H9 (cell line): ENCODE data around the gene PRIMPOL. TPM values are rescaled to one million over a fixed set of nuclear protein-coding genes. Genes with fewer than 3 reads are reported as not detected.

ENCODE experiments used
- DNase-seq: peaks from one replicate; pipeline ENCODE4 v3.0.0-alpha.2; 2017
- H2AFZ ChIP-seq: one replicate; pipeline ENCODE4 v1.6.1; 2013; ENCODE audit warnings: mild to moderate bottlenecking, low read length, control low read depth, moderate library complexity
- H2AK5ac ChIP-seq: 2 replicates; pipeline ENCODE4 v1.6.1; 2013; ENCODE audit warnings: low read length, control low read depth, mixed read lengths; ENCODE audit not compliant: insufficient read length
- H2BK120ac ChIP-seq: one replicate; pipeline ENCODE4 v1.6.1; 2013; ENCODE audit warnings: low read depth, mild to moderate bottlenecking, low read length, control low read depth, inconsistent platforms; ENCODE audit not compliant: poor library complexity, severe bottlenecking
- H2BK12ac ChIP-seq: 2 replicates; pipeline ENCODE4 v1.6.1; 2013; ENCODE audit warnings: low read length, control low read depth, mixed read lengths, low read depth; ENCODE audit not compliant: insufficient read length
- H2BK15ac ChIP-seq: 2 replicates; pipeline ENCODE4 v1.6.1; 2013; ENCODE audit warnings: low read depth, low read length, control low read depth
- H2BK20ac ChIP-seq: one replicate; pipeline ENCODE4 v1.6.1; 2013; ENCODE audit warnings: low read depth, mild to moderate bottlenecking, low read length, control low read depth, inconsistent platforms; ENCODE audit not compliant: poor library complexity, severe bottlenecking
- H2BK5ac ChIP-seq: 2 replicates; pipeline ENCODE4 v1.6.1; 2013; ENCODE audit warnings: low read length, control low read depth, mixed read lengths; ENCODE audit not compliant: insufficient read length
- H3K14ac ChIP-seq: 2 replicates; pipeline ENCODE4 v1.6.1; 2013; ENCODE audit warnings: low read length, control low read depth; ENCODE audit not compliant: insufficient read depth
- H3K18ac ChIP-seq: 2 replicates; pipeline ENCODE4 v1.6.1; 2013; ENCODE audit warnings: low read depth, mild to moderate bottlenecking, mixed read lengths, low read length, control low read depth; ENCODE audit not compliant: insufficient read length
- H3K23ac ChIP-seq: 2 replicates; pipeline ENCODE4 v1.6.1; 2013; ENCODE audit warnings: low read length, control low read depth, mixed read lengths, low read depth; ENCODE audit not compliant: insufficient read length
- H3K23me2 ChIP-seq: 2 replicates; pipeline ENCODE4 v1.6.1; 2013; ENCODE audit warnings: low read depth, mild to moderate bottlenecking, mixed read lengths, low read length, control low read depth; ENCODE audit not compliant: insufficient read length, poor library complexity, severe bottlenecking
- H3K27ac ChIP-seq: 2 replicates; pipeline ENCODE4 v1.5.1; 2013; ENCODE audit warnings: low read length, control low read depth, mixed read lengths, low read depth; ENCODE audit not compliant: insufficient read length
- H3K27me3 ChIP-seq: 2 replicates; pipeline ENCODE4 v1.6.1; 2013; ENCODE audit warnings: low read length, control low read depth, inconsistent platforms; ENCODE audit not compliant: insufficient read depth
- H3K4ac ChIP-seq: 2 replicates; pipeline ENCODE4 v1.6.1; 2013; ENCODE audit warnings: low read depth, mild to moderate bottlenecking, control low read depth, inconsistent platforms, low read length, moderate library complexity
- H3K4me1 ChIP-seq: 2 replicates; pipeline ENCODE4 v1.6.1; 2013; ENCODE audit warnings: low read length, control low read depth, inconsistent platforms; ENCODE audit not compliant: insufficient read depth
- H3K4me2 ChIP-seq: 2 replicates; pipeline ENCODE4 v1.6.1; 2013; ENCODE audit warnings: low read length, control low read depth, mixed read lengths; ENCODE audit not compliant: insufficient read length, insufficient read depth
- H3K56ac ChIP-seq: 2 replicates; pipeline ENCODE4 v1.6.1; 2013; ENCODE audit warnings: low read depth, mild to moderate bottlenecking, mixed read lengths, low read length, control low read depth; ENCODE audit not compliant: insufficient read length
- H3K79me1 ChIP-seq: 2 replicates; pipeline ENCODE4 v1.6.1; 2013; ENCODE audit warnings: low read depth, mild to moderate bottlenecking, moderate library complexity, low read length, control low read depth, inconsistent platforms; ENCODE audit not compliant: insufficient read depth, poor library complexity, severe bottlenecking
- H3K79me2 ChIP-seq: 2 replicates; pipeline ENCODE4 v1.6.1; 2013; ENCODE audit warnings: low read length, control low read depth, inconsistent platforms; ENCODE audit not compliant: insufficient read depth
- H3K9ac ChIP-seq: 2 replicates; pipeline ENCODE4 v1.6.1; 2013; ENCODE audit warnings: low read length, control low read depth, mixed read lengths; ENCODE audit not compliant: insufficient read length; ENCODE audit errors: extremely low read depth
- H3K9me3 ChIP-seq: one replicate; pipeline ENCODE4 v1.6.1; 2013; ENCODE audit warnings: low read depth, low read length, inconsistent platforms; ENCODE audit not compliant: control insufficient read depth
- H3T11ph ChIP-seq: one replicate; pipeline ENCODE4 v1.6.1; 2013; ENCODE audit warnings: mild to moderate bottlenecking, low read length, control low read depth, inconsistent platforms
- H4K20me1 ChIP-seq: one replicate; pipeline ENCODE4 v1.6.1; 2013; ENCODE audit not compliant: control insufficient read depth, insufficient read length, insufficient read depth
- H4K5ac ChIP-seq: 2 replicates; pipeline ENCODE4 v1.6.1; 2013; ENCODE audit warnings: low read depth, mild to moderate bottlenecking, mixed read lengths, low read length, control low read depth; ENCODE audit not compliant: insufficient read length
- H4K8ac ChIP-seq: replicated peaks from 2 replicates; pipeline ENCODE4 v1.6.1; 2013; ENCODE audit warnings: low read length, control low read depth, mixed read lengths, low read depth; ENCODE audit not compliant: insufficient read length
- H4K91ac ChIP-seq: 2 replicates; pipeline ENCODE4 v1.6.1; 2013; ENCODE audit warnings: low read depth, mild to moderate bottlenecking, moderate library complexity, mixed read lengths, low read length, control low read depth; ENCODE audit not compliant: insufficient read length
- H3K27ac Mint-ChIP-seq, 3 experiments: 2 replicates in 2 of 3; 3 replicates in 1 of 3; pipeline ENCODE4 v1.8.0; 2020 to 2021; ENCODE audit warnings: mixed read lengths in 3 of 3, mild to moderate bottlenecking in 1 of 3, moderate library complexity in 1 of 3
- H3K27me3 Mint-ChIP-seq: 2 replicates; pipeline ENCODE4 v1.8.0; 2021; ENCODE audit warnings: low read depth, mild to moderate bottlenecking, moderate library complexity, mixed read lengths
- H3K36me3 Mint-ChIP-seq, 3 experiments: 2 replicates in 2 of 3; 3 replicates in 1 of 3; pipeline ENCODE4 v1.8.0; 2020 to 2021; ENCODE audit warnings: low read depth in 3 of 3, mixed read lengths in 3 of 3; ENCODE audit not compliant: insufficient read depth in 1 of 3
- H3K4me1 Mint-ChIP-seq, 2 experiments: 2 replicates each; pipeline ENCODE4 v1.8.0; 2020; ENCODE audit warnings: mixed read lengths in 2 of 2
- H3K4me3 Mint-ChIP-seq, 2 experiments: 2 replicates in 1 of 2; 3 replicates in 1 of 2; pipeline ENCODE4 v1.8.0; 2020 to 2021; ENCODE audit warnings: mild to moderate bottlenecking in 2 of 2, mixed read lengths in 2 of 2, moderate library complexity in 1 of 2
- H3K9me3 Mint-ChIP-seq, 2 experiments: 2 replicates in 1 of 2; 3 replicates in 1 of 2; pipeline ENCODE4 v1.8.0; 2020; ENCODE audit warnings: mild to moderate bottlenecking in 2 of 2, mixed read lengths in 2 of 2, moderate library complexity in 1 of 2
- WGBS: extraction: QIAGEN DNeasy Blood & Tissue Kit; methylation state at CpG from one replicate; pipeline ENCODE4 v1.1.7; 2013; ENCODE audit warnings: missing lambda C conversion rate, low lambda C conversion rate, mixed read lengths; ENCODE audit not compliant: insufficient read length; ENCODE audit errors: extremely low coverage; 5-methylcytosine and 5-hydroxymethylcytosine counted together
- total RNA-seq: library from RNA; stranded (reverse); gene quantifications from 2 replicates; pipeline ENCODE4 v1.2.1, GENCODE V29; 2021
- TF ChIP-seq, protein P1 (sequence below): fragments of 200-600 bp; sonication (generic); conservative IDR thresholded peaks from 3 replicates; pipeline ENCODE4 v1.8.0; 2021; ENCODE audit warnings: antibody characterized with exemption, mild to moderate bottlenecking

Gene PRIMPOL
- total RNA-seq, 1 experiment from 2014 or later: 4.9 TPM

DNA sequence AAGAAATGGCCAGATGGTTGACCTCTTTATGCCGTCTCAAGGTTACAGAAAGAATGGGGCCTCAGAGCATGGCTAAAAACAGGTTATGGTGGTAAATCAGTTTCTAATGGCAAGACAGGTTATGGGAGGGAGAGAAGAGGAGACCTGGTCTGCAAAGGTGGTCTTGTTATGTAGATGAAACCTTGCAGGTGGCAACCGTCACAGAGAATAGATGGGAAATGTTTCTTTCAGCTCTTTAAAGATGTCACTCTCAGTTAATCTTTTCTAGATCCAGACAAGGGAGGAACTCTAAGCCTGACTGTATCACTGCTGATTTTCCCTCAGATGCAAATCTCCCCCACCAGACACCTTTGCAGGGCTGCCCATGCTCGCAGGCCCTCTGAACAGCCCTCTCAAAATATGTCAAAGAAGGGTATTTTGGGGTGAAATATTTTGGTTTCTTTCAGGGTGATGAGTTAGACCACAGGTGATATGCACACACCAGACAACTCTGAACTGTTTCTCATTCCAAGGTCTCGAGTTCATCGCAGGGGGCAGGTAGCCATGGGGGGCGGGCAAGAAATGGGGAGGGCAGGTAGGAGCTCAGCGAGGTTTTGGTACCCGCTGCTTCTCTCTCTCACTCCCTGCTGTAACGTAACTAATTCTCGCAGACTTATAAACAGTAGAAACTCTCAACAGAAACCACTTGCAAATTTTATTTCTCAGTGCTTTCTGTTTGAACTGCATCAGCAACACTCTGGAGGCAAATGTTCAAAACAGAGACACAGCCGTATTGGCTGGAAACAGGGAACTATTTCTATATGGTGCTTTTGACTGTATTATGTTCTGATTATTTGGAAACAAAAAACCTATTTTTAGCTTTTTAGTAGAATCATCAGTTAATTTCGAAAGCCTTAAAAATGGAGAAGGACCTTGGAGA, 32.6 kb upstream of the PRIMPOL start:
- Histone ChIP-seq H3K23me2 (no peaks in the 10 kb centered on the region), H3K14ac (peak overlapping the region; percentile 37; the same call in 1 of the 2 replicates), H4K91ac (no peak overlapping the region), H3K27me3 (no peaks in the 10 kb centered on the region), H3K9ac (no peak overlapping the region), H3K4me1 (peaks cover 5% of the 10 kb centered on the region; the same call in 1 of the 2 replicates), H3K56ac (no peak overlapping the region), H3K4ac (no peak overlapping the region), H4K20me1 (no peaks in the 10 kb centered on the region), H2BK12ac (no peak overlapping the region), H2BK120ac (peak overlapping the region; percentile 83), H3T11ph (peak overlapping the region; percentile 77), H3K4me2 (peak overlapping the region; percentile 38), H3K18ac (peak overlapping the region; percentile 62), H3K27ac (peak overlapping the region; percentile 79), H2AK5ac (no peak overlapping the region), H2BK15ac (no peak overlapping the region), H3K23ac (no peak overlapping the region), H3K79me1 (no peaks in the 10 kb centered on the region), H2BK5ac (peak overlapping the region; percentile 16), H2AFZ (peak overlapping the region; percentile 12), H4K8ac (no peak overlapping the region), H4K5ac (no peak overlapping the region), H2BK20ac (no peak overlapping the region), H3K9me3 (peaks cover 10% of the 10 kb centered on the region), H3K79me2 (no peaks in the 10 kb centered on the region)
- peak overlapping the region; percentile 44 to 65 for H3K4me3 Mint-ChIP-seq
- no CpG with 5 or more reads among the region's 12 CpGs for WGBS
- peak overlapping the region; percentile 95 to 99 (median 97) for H3K27ac Mint-ChIP-seq
- H3K36me3 Mint-ChIP-seq: peaks cover 27 to 63% (median 29%) of the 10 kb centered on the region in 3 experiments
- H3K27me3 Mint-ChIP-seq: peaks cover 4% of the 10 kb centered on the region
- TF ChIP-seq, protein P1, sequence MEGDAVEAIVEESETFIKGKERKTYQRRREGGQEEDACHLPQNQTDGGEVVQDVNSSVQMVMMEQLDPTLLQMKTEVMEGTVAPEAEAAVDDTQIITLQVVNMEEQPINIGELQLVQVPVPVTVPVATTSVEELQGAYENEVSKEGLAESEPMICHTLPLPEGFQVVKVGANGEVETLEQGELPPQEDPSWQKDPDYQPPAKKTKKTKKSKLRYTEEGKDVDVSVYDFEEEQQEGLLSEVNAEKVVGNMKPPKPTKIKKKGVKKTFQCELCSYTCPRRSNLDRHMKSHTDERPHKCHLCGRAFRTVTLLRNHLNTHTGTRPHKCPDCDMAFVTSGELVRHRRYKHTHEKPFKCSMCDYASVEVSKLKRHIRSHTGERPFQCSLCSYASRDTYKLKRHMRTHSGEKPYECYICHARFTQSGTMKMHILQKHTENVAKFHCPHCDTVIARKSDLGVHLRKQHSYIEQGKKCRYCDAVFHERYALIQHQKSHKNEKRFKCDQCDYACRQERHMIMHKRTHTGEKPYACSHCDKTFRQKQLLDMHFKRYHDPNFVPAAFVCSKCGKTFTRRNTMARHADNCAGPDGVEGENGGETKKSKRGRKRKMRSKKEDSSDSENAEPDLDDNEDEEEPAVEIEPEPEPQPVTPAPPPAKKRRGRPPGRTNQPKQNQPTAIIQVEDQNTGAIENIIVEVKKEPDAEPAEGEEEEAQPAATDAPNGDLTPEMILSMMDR: no peak
- peaks cover 36 to 44% of the 10 kb centered on the region in 2 experiments for H3K4me1 Mint-ChIP-seq
- peak; percentile 45 for DNase-seq
- H3K9me3 Mint-ChIP-seq: peaks cover 37 to 47% of the 10 kb centered on the region in 2 experiments
